ENCODE measurements around the gene RNF223.
"Not testable (repeated sequence)": the region's sequence is repeated elsewhere in the genome, so short reads cannot be mapped to it uniquely, and the experiment has no call there.

RNF223 gene

GRCh38 chr1:1044455-1045078 is 29.5 kb downstream of the RNF223 start:
- no peak for DNase-seq (ENCODE audit: low spot score)

GRCh38 chr1:1043921-1044320 is 30.2 kb downstream of the RNF223 start:
- DNase-seq (ENCODE audit: low spot score), result no peak

- no peak for DNase-seq (ENCODE audit: low spot score)
These were observed 30.7 kb downstream of the RNF223 start for GRCh38 chr1:1043411-1043810.

GRCh38 chr1:1042835-1043234 is 31.3 kb downstream of the RNF223 start:
- DNase-seq (ENCODE audit: low spot score), result no peak

GRCh38 chr1:1041873-1042272 is 32.2 kb downstream of the RNF223 start:
- DNase-seq (ENCODE audit: low spot score), result no peak

- DNase-seq (ENCODE audit: low spot score), result no peak
These were observed 33.0 kb downstream of the RNF223 start for GRCh38 chr1:1041092-1041523.

GRCh38 chr1:1040004-1040991 is 33.8 kb downstream of the RNF223 start:
- DNase-seq (ENCODE audit: low spot score), result no peak

GRCh38 chr1:1039145-1039910 is 34.8 kb downstream of the RNF223 start:
- DNase-seq (ENCODE audit: low spot score), result no peak

GRCh38 chr1:1038694-1039093 is 35.4 kb downstream of the RNF223 start:
- no peak for DNase-seq (ENCODE audit: low spot score)

GRCh38 chr1:1037366-1038327 is 36.5 kb downstream of the RNF223 start:
- no peak for DNase-seq (ENCODE audit: low spot score)

- no peak for DNase-seq (ENCODE audit: low spot score)
These were observed 38.7 kb downstream of the RNF223 start for GRCh38 chr1:1035291-1035943.

GRCh38 chr1:1034439-1034781 is 39.7 kb downstream of the RNF223 start:
- no peak for DNase-seq (ENCODE audit: low spot score)

- no peak for DNase-seq (ENCODE audit: low spot score)
These were observed 40.2 kb downstream of the RNF223 start for GRCh38 chr1:1033731-1034438.

GRCh38 chr1:1033009-1033587 is 41.0 kb downstream of the RNF223 start:
- DNase-seq (ENCODE audit: low spot score), result no peak

GRCh38 chr1:1032424-1032823 is 41.7 kb downstream of the RNF223 start:
- DNase-seq (ENCODE audit: low spot score), result no peak

- DNase-seq (ENCODE audit: low spot score), result no peak
These were observed 42.4 kb downstream of the RNF223 start for GRCh38 chr1:1031659-1032235.

GRCh38 chr1:1030867-1031658 is 43.0 kb downstream of the RNF223 start:
- not testable (repeated sequence) for DNase-seq (ENCODE audit: low spot score)

GRCh38 chr1:1027791-1028190 is 46.3 kb downstream of the RNF223 start:
- DNase-seq (ENCODE audit: low spot score), result no peak

All from LoVo (cell line).